ENCODE measurements around the gene TCF7L2. TPM values are rescaled to one million over a fixed set of nuclear protein-coding genes. Genes with fewer than 3 reads are reported as not detected.

The TCF7L2 gene
- total and polyA plus RNA-seq, 9 of the 15 experiments (the other 6 are each of a cell fraction or from before 2014, with no cell fraction given): 0.32 to 2.8 (median 0.92) TPM

- Histone ChIP-seq H3K4me1 (replicated peaks in 1 of 2; ENCODE audit: control insufficient read depth in 2 of 2, insufficient read depth in 2 of 2, low read length in 2 of 2) (no peaks in the 10 kb centered on the region), H3K4me2 (ENCODE audit: insufficient read depth, low read length) (no peak overlapping the region), H3K36me3 (ENCODE audit: control insufficient read depth, insufficient read depth, low read length) (no peaks in the 10 kb centered on the region), H3K27ac (ENCODE audit: extremely low read depth, low read depth, low read length) (no peak overlapping the region), H4K20me1 (replicated peaks; ENCODE audit: control insufficient read depth, insufficient read depth, low read length) (no peaks in the 10 kb centered on the region), H3K9me3 (replicated peaks; ENCODE audit: control insufficient read depth, insufficient read depth, low read depth, low read length) (no peaks in the 10 kb centered on the region), H2AFZ (ENCODE audit: low read depth, low read length) (no peak overlapping the region), H3K4me3 (no peak overlapping the region), H3K9me1 (ENCODE audit: control insufficient read depth, insufficient read depth, low read length) (no peaks in the 10 kb centered on the region), H3K9ac (ENCODE audit: insufficient read depth in 1 of 2, low read depth in 2 of 2, low read length in 2 of 2) (no peak overlapping the region), H3K79me2 (ENCODE audit: control insufficient read depth, insufficient read depth, low read length) (no peaks in the 10 kb centered on the region), H3K27me3 (ENCODE audit: control insufficient read depth in 2 of 2, insufficient read depth in 2 of 2, low read length in 2 of 2) (no peaks in the 10 kb centered on the region)
- in situ Hi-C loops (cut with MboI) (no loop called here), intact Hi-C loops (cut with micrococcal nuclease) (no loop called here)
- no TSS peak for BruUV-seq (replicated peaks)
- CTCF ChIA-PET (ENCODE audit: low intra/inter-chr PET ratio): no interaction called here
- ATAC-seq: no peak
- POLR2A ChIA-PET: no interaction called here
- FAIRE-seq: no peak
- 0% methylated on average over 3 of the region's 4 CpGs for WGBS (ENCODE audit: insufficient coverage, low coverage, missing lambda C conversion rate)
- no peak for DNase-seq (ENCODE audit: extremely low read depth in 1 of 4, low spot score in 3 of 4)
- TF ChIP-seq XRCC3 (IDR thresholded peaks at IDR 0.05): no peak
- no peak for TF ChIP-seq RERE (CRISPR knock-in tag; IDR thresholded peaks at IDR 0.05; ENCODE audit: borderline replicate concordance)
- TF ChIP-seq ZNF586 (CRISPR knock-in tag; conservative IDR thresholded peaks at IDR 0.05): no peak
- no peak for TF ChIP-seq ZNF384 (IDR thresholded peaks at IDR 0.05; ENCODE audit: low read depth, low read length)
- no peak for TF ChIP-seq KAT2B (IDR thresholded peaks at IDR 0.05; ENCODE audit: low read depth, low read length)
- no peak for TF ChIP-seq TBP (optimal IDR thresholded peaks at IDR 0.05; ENCODE audit: low read depth, low read length)
- no peak for TF ChIP-seq CC2D1A (IDR thresholded peaks at IDR 0.05)
- TF ChIP-seq MYNN (IDR thresholded peaks at IDR 0.05): no peak
- TF ChIP-seq MYNN (CRISPR knock-in tag; IDR thresholded peaks at IDR 0.05): no peak
- TF ChIP-seq MAZ (CRISPR knock-in tag; conservative IDR thresholded peaks at IDR 0.05 in 1 of 2, IDR thresholded peaks at IDR 0.05 in 1 of 2): no peak
- TF ChIP-seq KHSRP (IDR thresholded peaks at IDR 0.05): no peak
- TF ChIP-seq ZNF395 (CRISPR knock-in tag; IDR thresholded peaks at IDR 0.05): no peak
- TF ChIP-seq L3MBTL2 (IDR thresholded peaks at IDR 0.05): no peak
- TF ChIP-seq MCM5 (IDR thresholded peaks at IDR 0.05; ENCODE audit: low read depth): no peak
- TF ChIP-seq U2AF1 (optimal IDR thresholded peaks at IDR 0.05; ENCODE audit: low read depth, low read length): no peak
- no peak for TF ChIP-seq STAT5B (CRISPR knock-in tag; IDR thresholded peaks at IDR 0.05)
- TF ChIP-seq RBM14 (IDR thresholded peaks at IDR 0.05; ENCODE audit: borderline replicate concordance, insufficient read depth, low read depth, low read length): no peak
Measured at GRCh38 chr10:113202011-113202410, 252.0 kb downstream of the TCF7L2 start.
